ENCODE measurements around the gene TPCN2.

DNA sequence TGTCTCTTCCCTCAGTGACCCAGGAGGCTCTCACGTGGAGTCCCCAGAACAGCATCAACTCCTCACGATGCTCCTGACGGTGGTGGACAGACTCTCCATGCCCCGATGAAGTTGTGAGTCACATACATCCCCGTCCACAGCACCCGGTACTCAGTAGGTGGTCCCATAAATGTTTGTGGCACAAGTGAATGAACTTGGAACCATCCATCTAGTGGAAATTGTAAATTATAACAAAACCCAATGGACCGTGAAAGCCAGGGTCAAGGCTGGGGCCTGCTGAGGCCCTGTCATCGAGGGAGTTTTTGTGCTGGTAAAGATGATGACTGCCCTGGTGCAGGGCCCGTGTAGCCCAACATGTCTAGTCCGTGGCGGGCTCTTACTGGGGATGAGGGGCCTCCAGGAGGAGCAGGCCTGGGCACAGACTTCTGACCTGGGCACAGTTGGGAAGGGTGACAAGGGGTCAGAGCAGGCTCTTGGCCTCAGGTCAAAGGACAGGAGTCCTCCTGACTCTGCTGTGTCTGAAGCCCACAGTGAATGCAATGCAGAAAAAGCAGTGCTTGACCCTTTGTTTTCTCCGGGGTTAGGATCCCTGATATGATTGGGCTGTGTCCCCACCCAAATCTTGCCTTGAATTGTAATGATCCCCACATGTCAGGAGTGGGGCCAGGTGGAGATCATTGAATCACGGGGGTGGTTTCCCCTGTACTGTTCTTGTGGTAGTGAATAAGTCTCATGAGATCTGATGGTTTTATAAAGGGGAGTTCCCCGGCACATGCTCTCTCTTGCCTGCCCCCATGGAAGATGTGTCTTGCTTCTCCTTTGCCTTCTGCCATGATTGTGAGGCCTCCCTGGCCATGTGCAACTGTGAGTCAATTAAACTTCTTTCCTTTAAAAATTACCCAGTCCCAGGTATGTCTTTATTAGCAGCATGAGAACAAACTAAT, 87.0 kb downstream of the TPCN2 start:
- TF ChIP-seq, protein P1, sequence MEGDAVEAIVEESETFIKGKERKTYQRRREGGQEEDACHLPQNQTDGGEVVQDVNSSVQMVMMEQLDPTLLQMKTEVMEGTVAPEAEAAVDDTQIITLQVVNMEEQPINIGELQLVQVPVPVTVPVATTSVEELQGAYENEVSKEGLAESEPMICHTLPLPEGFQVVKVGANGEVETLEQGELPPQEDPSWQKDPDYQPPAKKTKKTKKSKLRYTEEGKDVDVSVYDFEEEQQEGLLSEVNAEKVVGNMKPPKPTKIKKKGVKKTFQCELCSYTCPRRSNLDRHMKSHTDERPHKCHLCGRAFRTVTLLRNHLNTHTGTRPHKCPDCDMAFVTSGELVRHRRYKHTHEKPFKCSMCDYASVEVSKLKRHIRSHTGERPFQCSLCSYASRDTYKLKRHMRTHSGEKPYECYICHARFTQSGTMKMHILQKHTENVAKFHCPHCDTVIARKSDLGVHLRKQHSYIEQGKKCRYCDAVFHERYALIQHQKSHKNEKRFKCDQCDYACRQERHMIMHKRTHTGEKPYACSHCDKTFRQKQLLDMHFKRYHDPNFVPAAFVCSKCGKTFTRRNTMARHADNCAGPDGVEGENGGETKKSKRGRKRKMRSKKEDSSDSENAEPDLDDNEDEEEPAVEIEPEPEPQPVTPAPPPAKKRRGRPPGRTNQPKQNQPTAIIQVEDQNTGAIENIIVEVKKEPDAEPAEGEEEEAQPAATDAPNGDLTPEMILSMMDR (IDR thresholded peaks at IDR 0.05; ENCODE audit: borderline replicate concordance, extremely low read depth, low read length, poor library complexity, severe bottlenecking), result no peak
- TF ChIP-seq EZH2 (IDR thresholded peaks at IDR 0.05; ENCODE audit: borderline replicate concordance, low read depth, low read length, severe bottlenecking), result no peak

Measured in DND-41 (cell line).